Fibroblast of the aortic adventitia (primary cell): Measurements from ENCODE around the gene MRGPRX3. TPM values are rescaled to one million over a fixed set of nuclear protein-coding genes. Genes with fewer than 3 reads are reported as not detected.

Experiments used
- DNase-seq: peaks from one replicate; pipeline ENCODE4 v3.0.0-alpha.2; 2010; ENCODE audit warnings: low read depth
- H3K4me3 ChIP-seq: 2 replicates; pipeline ENCODE4 v1.5.1; 2011; ENCODE audit warnings: low read depth, mild to moderate bottlenecking, control low read depth, low read length, moderate library complexity
- CTCF ChIP-seq: IDR thresholded peaks from 2 replicates; pipeline ENCODE4 v1.5.1; 2011; ENCODE audit warnings: mild to moderate bottlenecking, low read length, control low read depth, inconsistent platforms; ENCODE audit not compliant: insufficient read depth
- total RNA-seq: library from RNA; depleted of rRNA; stranded (reverse); fragments of >200 nt; gene quantifications from 2 replicates; pipeline ENCODE4 v1.2.3, GENCODE V29; 2012; ENCODE audit warnings: low replicate concordance

Gene MRGPRX3
- total RNA-seq, 1 donor, result not detected

GRCh38 chr11:18135308-18135707 lies 2.9 kb downstream of the MRGPRX3 start:
- TF ChIP-seq CTCF, result no peak
- no peak for DNase-seq
- no peak overlapping the region for H3K4me3 ChIP-seq

- TF ChIP-seq CTCF, result no peak
- no peak for DNase-seq
- no peak overlapping the region for H3K4me3 ChIP-seq
Observed at GRCh38 chr11:18137186-18137800, 4.9 kb downstream of the MRGPRX3 start.

GRCh38 chr11:18140145-18140544 lies 7.8 kb downstream of the MRGPRX3 start:
- no peak overlapping the region for H3K4me3 ChIP-seq
- TF ChIP-seq CTCF, result no peak
- no peak for DNase-seq

GRCh38 chr11:18144243-18144642 lies 11.9 kb downstream of the MRGPRX3 start:
- DNase-seq, result no peak
- H3K4me3 ChIP-seq, result no peak overlapping the region
- TF ChIP-seq CTCF, result no peak

- no peak overlapping the region for H3K4me3 ChIP-seq
- TF ChIP-seq CTCF, result peak; percentile 43
- peak; percentile 4 for DNase-seq
Observed at GRCh38 chr11:18145025-18145424, 12.7 kb downstream of the MRGPRX3 start.

GRCh38 chr11:18145837-18146236 lies 13.5 kb downstream of the MRGPRX3 start:
- no peak for TF ChIP-seq CTCF
- H3K4me3 ChIP-seq, result no peak overlapping the region
- DNase-seq, result no peak

GRCh38 chr11:18151581-18151980 lies 19.2 kb downstream of the MRGPRX3 start:
- no peak for DNase-seq
- no peak for TF ChIP-seq CTCF

More at GRCh38 chr11:18151581-18151980, 19.2 kb downstream of the MRGPRX3 start:
- H3K4me3 ChIP-seq, result no peak overlapping the region
